ENCODE measurements around the gene SERINC4.

SERINC4 gene

GRCh38 chr15:43795997-43796396 is 4.0 kb downstream of the SERINC4 start:
- DNase-seq, result no peak

GRCh38 chr15:43795197-43795596 is 4.8 kb downstream of the SERINC4 start:
- DNase-seq, result no peak

GRCh38 chr15:43794269-43795037 is 5.6 kb downstream of the SERINC4 start:
- no peak for DNase-seq

- DNase-seq, result no peak
These were observed 6.4 kb downstream of the SERINC4 start for GRCh38 chr15:43793647-43794046.

GRCh38 chr15:43792761-43793476 is 7.1 kb downstream of the SERINC4 start:
- peak; percentile 62 for DNase-seq

GRCh38 chr15:43791993-43792760 is 7.8 kb downstream of the SERINC4 start, which contains the start of gene SERF2:
SERF2 (plus strand) TSS chr15:43792320; CDS start chr15:43792377, 57 bp downstream.
- DNase-seq, result peak; percentile 99

- no peak for DNase-seq
These were observed 10.6 kb downstream of the SERINC4 start for GRCh38 chr15:43789409-43789808.

- no peak for DNase-seq
These were observed 21.0 kb downstream of the SERINC4 start for GRCh38 chr15:43779016-43779415.

- peak; percentile 94 for DNase-seq
These were observed 22.6 kb downstream of the SERINC4 start for GRCh38 chr15:43777267-43777914.

- DNase-seq, result peak; percentile 88
These were observed 23.2 kb downstream of the SERINC4 start, which contains the start of gene ELL3 for GRCh38 chr15:43776718-43777266. ELL3 (minus strand) TSS chr15:43776966; CDS start chr15:43776901, 65 bp downstream.

- DNase-seq, result peak; percentile 66
These were observed 23.8 kb downstream of the SERINC4 start for GRCh38 chr15:43776101-43776717.

- DNase-seq, result no peak
These were observed 24.5 kb downstream of the SERINC4 start for GRCh38 chr15:43775411-43775965.

GRCh38 chr15:43774062-43774461 is 26.0 kb downstream of the SERINC4 start:
- no peak for DNase-seq

GRCh38 chr15:43772624-43773023 is 27.4 kb downstream of the SERINC4 start:
- no peak for DNase-seq

- DNase-seq, result no peak
These were observed 28.2 kb downstream of the SERINC4 start for GRCh38 chr15:43771816-43772215.

- DNase-seq, result peak; percentile 68
These were observed 30.3 kb downstream of the SERINC4 start for GRCh38 chr15:43769584-43770228.

GRCh38 chr15:43763819-43764446 is 36.1 kb downstream of the SERINC4 start:
- no peak for DNase-seq

- DNase-seq, result no peak
These were observed 37.2 kb downstream of the SERINC4 start for GRCh38 chr15:43762824-43763223.

GRCh38 chr15:43751885-43752284 is 48.1 kb downstream of the SERINC4 start:
- DNase-seq, result no peak

GRCh38 chr15:43749690-43750345 is 50.2 kb downstream of the SERINC4 start:
- DNase-seq, result no peak

Measured in activated CD8-positive, alpha-beta memory T cell treated with anti-CD3 and anti-CD28 coated beads, Interleukin-2, amount 50 U/mL, for 48 hours (primary cell).